C4-2B (cell line): ENCODE data around the gene CENPE.

Experiments
- ZFX ChIP-seq: fragments of 450-650 bp; IDR thresholded peaks from 2 replicates; pipeline ENCODE4 v1.6.1; 2017
- TF ChIP-seq, protein P1 (sequence below): fragments of 450-650 bp; conservative IDR thresholded peaks from 2 replicates; pipeline ENCODE4 v1.5.1; 2017; ENCODE audit warnings: mild to moderate bottlenecking

DNA sequence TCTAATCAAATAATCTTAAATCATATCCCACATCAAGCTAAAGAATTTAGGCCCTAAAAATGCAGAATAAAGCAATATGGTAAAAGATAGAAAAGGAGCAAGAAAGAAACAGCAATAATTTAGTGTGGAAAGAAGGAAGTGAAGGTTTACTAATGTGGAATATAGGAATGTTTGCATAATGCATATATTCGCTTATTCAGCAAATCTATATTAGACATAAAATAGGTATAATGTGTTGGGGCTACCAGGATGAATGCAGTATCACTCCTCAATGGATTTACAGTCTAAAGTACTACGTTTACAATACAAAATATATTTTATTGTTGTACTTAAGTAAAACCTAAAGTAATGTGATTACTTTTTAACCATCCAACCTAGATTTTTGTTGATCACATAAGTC is 4.7 kb downstream of the CENPE start:
- TF ChIP-seq, protein P1, sequence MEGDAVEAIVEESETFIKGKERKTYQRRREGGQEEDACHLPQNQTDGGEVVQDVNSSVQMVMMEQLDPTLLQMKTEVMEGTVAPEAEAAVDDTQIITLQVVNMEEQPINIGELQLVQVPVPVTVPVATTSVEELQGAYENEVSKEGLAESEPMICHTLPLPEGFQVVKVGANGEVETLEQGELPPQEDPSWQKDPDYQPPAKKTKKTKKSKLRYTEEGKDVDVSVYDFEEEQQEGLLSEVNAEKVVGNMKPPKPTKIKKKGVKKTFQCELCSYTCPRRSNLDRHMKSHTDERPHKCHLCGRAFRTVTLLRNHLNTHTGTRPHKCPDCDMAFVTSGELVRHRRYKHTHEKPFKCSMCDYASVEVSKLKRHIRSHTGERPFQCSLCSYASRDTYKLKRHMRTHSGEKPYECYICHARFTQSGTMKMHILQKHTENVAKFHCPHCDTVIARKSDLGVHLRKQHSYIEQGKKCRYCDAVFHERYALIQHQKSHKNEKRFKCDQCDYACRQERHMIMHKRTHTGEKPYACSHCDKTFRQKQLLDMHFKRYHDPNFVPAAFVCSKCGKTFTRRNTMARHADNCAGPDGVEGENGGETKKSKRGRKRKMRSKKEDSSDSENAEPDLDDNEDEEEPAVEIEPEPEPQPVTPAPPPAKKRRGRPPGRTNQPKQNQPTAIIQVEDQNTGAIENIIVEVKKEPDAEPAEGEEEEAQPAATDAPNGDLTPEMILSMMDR: no peak
- TF ChIP-seq ZFX: no peak
